Osteoblast (primary cell): ENCODE measurements around the gene KLHL18. TPM values are rescaled to one million over a fixed set of nuclear protein-coding genes. Genes with fewer than 3 reads are reported as not detected.
A peak's percentile ranks its signal among the peaks of the same experiment; 100 is the strongest.

ENCODE experiments used
- DNase-seq: peaks from one replicate; pipeline ENCODE4 v3.0.0; 2011; ENCODE audit warnings: low spot score, mixed read lengths; ENCODE audit not compliant: insufficient read length; ENCODE audit errors: missing footprints
- H2AFZ ChIP-seq: 2 replicates; pipeline ENCODE4 v1.6.0; 2011; ENCODE audit warnings: mild to moderate bottlenecking, low read length
- H3K27ac ChIP-seq: 2 replicates; pipeline ENCODE4 v1.5.1; 2011; ENCODE audit warnings: mild to moderate bottlenecking, low read depth, low read length, moderate library complexity
- H3K27me3 ChIP-seq: 2 replicates; pipeline ENCODE4 v1.6.0; 2012; ENCODE audit warnings: mild to moderate bottlenecking, control low read depth, inconsistent platforms, low read length, moderate library complexity; ENCODE audit not compliant: insufficient read depth
- H3K36me3 ChIP-seq: 2 replicates; pipeline ENCODE4 v1.5.1; 2011; ENCODE audit warnings: mild to moderate bottlenecking, low read length, control low read depth, moderate library complexity; ENCODE audit not compliant: insufficient read depth
- H3K4me1 ChIP-seq: 2 replicates; pipeline ENCODE4 v1.5.1; 2011; ENCODE audit warnings: mild to moderate bottlenecking, low read length, control low read depth, moderate library complexity; ENCODE audit not compliant: insufficient read depth
- H3K4me2 ChIP-seq: 2 replicates; pipeline ENCODE4 v1.6.0; 2011; ENCODE audit warnings: mild to moderate bottlenecking, low read length; ENCODE audit not compliant: insufficient read depth
- H3K4me3 ChIP-seq: fragments of 200-600 bp; sonication (generic); 3 replicates; pipeline ENCODE4 v1.5.1; 2012; ENCODE audit warnings: mild to moderate bottlenecking, low read length, inconsistent platforms; ENCODE audit not compliant: insufficient read depth
- H3K79me2 ChIP-seq: 2 replicates; pipeline ENCODE4 v1.6.0; 2012; ENCODE audit warnings: mild to moderate bottlenecking, low read length, control low read depth, inconsistent platforms; ENCODE audit not compliant: insufficient read depth
- H3K9me3 ChIP-seq: 2 replicates; pipeline ENCODE4 v1.5.1; 2011; ENCODE audit warnings: low read depth, low read length, control low read depth
- H4K20me1 ChIP-seq: 2 replicates; pipeline ENCODE4 v1.6.0; 2012; ENCODE audit warnings: mild to moderate bottlenecking, low read length, control low read depth; ENCODE audit not compliant: insufficient read depth
- total RNA-seq: library from RNA; depleted of rRNA; stranded (reverse); fragments of >200 nt; gene quantifications from 2 replicates; pipeline ENCODE4 v1.2.3, GENCODE V29; 2012
- TF ChIP-seq, protein P1 (sequence below): IDR thresholded peaks from 2 replicates; pipeline ENCODE4 v1.5.1; 2011; ENCODE audit warnings: mild to moderate bottlenecking, low read depth, low read length, moderate library complexity; ENCODE audit errors: extremely low read depth

Gene KLHL18
- total RNA-seq, 1 donor, result 21.4 TPM

DNA sequence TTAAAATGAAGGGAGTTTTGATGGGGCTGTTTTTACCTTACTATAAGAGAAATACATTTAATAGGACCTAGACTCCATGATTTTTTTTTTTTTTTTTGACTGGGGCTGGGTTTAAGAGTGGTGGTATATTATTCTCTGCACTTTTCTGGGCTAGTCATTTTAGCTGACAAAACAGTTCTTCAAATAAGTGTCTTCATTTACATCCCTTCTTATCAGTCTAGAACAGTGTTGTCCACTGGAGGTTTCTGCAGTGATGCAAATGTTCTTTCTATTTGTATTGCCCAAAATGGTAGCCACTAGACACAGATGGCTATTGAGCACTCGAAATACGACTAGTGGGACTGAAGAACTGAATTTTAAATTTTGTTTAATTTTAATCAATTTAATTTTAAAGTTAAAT is 37.2 kb downstream of the KLHL18 start:
- Histone ChIP-seq H3K4me3 (no peak overlapping the region), H2AFZ (no peak overlapping the region), H4K20me1 (peaks cover 18% of the 10 kb centered on the region), H3K4me1 (peaks cover 10% of the 10 kb centered on the region), H3K27ac (no peak overlapping the region), H3K36me3 (peaks cover 32% of the 10 kb centered on the region), H3K9me3 (no peaks in the 10 kb centered on the region), H3K27me3 (no peaks in the 10 kb centered on the region), H3K4me2 (no peak overlapping the region), H3K79me2 (peaks cover 4% of the 10 kb centered on the region)
- TF ChIP-seq, protein P1, sequence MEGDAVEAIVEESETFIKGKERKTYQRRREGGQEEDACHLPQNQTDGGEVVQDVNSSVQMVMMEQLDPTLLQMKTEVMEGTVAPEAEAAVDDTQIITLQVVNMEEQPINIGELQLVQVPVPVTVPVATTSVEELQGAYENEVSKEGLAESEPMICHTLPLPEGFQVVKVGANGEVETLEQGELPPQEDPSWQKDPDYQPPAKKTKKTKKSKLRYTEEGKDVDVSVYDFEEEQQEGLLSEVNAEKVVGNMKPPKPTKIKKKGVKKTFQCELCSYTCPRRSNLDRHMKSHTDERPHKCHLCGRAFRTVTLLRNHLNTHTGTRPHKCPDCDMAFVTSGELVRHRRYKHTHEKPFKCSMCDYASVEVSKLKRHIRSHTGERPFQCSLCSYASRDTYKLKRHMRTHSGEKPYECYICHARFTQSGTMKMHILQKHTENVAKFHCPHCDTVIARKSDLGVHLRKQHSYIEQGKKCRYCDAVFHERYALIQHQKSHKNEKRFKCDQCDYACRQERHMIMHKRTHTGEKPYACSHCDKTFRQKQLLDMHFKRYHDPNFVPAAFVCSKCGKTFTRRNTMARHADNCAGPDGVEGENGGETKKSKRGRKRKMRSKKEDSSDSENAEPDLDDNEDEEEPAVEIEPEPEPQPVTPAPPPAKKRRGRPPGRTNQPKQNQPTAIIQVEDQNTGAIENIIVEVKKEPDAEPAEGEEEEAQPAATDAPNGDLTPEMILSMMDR, result no peak
- no peak for DNase-seq

DNA sequence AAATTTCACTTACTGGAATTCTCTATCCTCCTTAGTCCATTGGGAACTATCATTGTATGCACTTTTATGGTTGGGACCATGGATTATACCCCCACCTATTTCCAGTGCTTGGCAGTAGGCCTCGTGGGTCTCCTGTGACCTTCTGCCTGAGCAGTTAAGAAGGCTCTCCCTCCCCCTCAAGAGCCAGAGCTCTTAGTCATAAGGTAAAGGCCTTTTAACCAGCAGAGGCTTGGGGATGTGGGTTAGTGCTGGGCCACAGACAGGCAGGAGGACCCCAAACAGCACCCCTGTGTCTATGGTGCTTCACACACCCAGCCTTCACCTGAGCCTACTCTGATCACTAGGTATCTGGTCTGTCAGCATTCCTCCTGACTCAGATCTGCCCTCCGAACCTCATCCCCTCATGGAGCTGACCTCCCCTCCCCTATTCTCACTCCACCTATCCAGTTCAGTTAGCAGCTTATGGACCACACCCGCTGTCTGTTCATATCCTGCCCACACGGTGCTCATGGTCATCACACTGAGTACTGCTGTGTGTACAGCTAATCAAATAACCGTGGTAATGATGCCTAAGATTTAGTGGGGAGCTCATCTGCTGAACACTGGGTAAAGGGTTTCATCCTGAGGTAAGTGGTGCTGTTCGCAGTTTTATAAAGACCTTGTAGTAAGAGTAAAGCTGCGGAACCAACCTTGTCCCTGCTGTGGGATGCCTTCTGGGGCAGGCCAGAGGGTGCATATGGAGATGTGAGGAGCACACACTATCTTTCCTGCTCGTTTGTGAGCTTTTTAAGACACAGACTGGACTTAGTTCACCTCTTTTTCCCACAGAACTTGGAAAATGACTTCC is 40.9 kb downstream of the KLHL18 start:
- H3K4me3 ChIP-seq, result no peak overlapping the region
- H2AFZ ChIP-seq, result no peak overlapping the region
- DNase-seq, result peak; percentile 81
- peaks cover 14% of the 10 kb centered on the region for H4K20me1 ChIP-seq
- peaks cover 40% of the 10 kb centered on the region for H3K36me3 ChIP-seq
- peak overlapping the region; percentile 39 for H3K27ac ChIP-seq
- no peaks in the 10 kb centered on the region for H3K27me3 ChIP-seq
- no peak overlapping the region for H3K4me2 ChIP-seq
- H3K4me1 ChIP-seq, result peaks cover 10% of the 10 kb centered on the region
- TF ChIP-seq, protein P1, result no peak
- H3K9me3 ChIP-seq, result no peaks in the 10 kb centered on the region
- peaks cover 4% of the 10 kb centered on the region for H3K79me2 ChIP-seq

GRCh38 chr3:47324278-47324865 is 41.6 kb downstream of the KLHL18 start:
- TF ChIP-seq, protein P1, result peak; percentile 80
- Histone ChIP-seq H2AFZ (no peak overlapping the region), H3K27ac (peak overlapping the region; percentile 39), H4K20me1 (peaks cover 10% of the 10 kb centered on the region), H3K27me3 (no peaks in the 10 kb centered on the region), H3K4me3 (no peak overlapping the region), H3K36me3 (peaks cover 40% of the 10 kb centered on the region), H3K9me3 (no peaks in the 10 kb centered on the region), H3K4me1 (peaks cover 10% of the 10 kb centered on the region), H3K4me2 (no peak overlapping the region), H3K79me2 (peaks cover 4% of the 10 kb centered on the region)
- DNase-seq, result peak; percentile 95

- H4K20me1 ChIP-seq, result no peaks in the 10 kb centered on the region
- no peaks in the 10 kb centered on the region for H3K27me3 ChIP-seq
- H3K4me1 ChIP-seq, result no peaks in the 10 kb centered on the region
- H2AFZ ChIP-seq, result no peak overlapping the region
- H3K9me3 ChIP-seq, result no peaks in the 10 kb centered on the region
- DNase-seq, result no peak
- TF ChIP-seq, protein P1, result no peak
- H3K4me3 ChIP-seq, result no peak overlapping the region
- no peaks in the 10 kb centered on the region for H3K79me2 ChIP-seq
- H3K4me2 ChIP-seq, result no peak overlapping the region
- peaks cover 64% of the 10 kb centered on the region for H3K36me3 ChIP-seq
- no peak overlapping the region for H3K27ac ChIP-seq
Measured at GRCh38 chr3:47333907-47334306, 51.2 kb downstream of the KLHL18 start.
